GM19328 (cell line): Measurements from ENCODE around the gene PARD3.
A peak's percentile ranks its signal among the peaks of the same experiment; 100 is the strongest.

Experiments used
- ATAC-seq: cut with Tn5 transposase; IDR thresholded peaks from one replicate; pipeline ENCODE4 v1.9.1; 2021; ENCODE audit warnings: mild to moderate bottlenecking, moderate library complexity; ENCODE audit not compliant: unreplicated experiment

PARD3 gene

DNA sequence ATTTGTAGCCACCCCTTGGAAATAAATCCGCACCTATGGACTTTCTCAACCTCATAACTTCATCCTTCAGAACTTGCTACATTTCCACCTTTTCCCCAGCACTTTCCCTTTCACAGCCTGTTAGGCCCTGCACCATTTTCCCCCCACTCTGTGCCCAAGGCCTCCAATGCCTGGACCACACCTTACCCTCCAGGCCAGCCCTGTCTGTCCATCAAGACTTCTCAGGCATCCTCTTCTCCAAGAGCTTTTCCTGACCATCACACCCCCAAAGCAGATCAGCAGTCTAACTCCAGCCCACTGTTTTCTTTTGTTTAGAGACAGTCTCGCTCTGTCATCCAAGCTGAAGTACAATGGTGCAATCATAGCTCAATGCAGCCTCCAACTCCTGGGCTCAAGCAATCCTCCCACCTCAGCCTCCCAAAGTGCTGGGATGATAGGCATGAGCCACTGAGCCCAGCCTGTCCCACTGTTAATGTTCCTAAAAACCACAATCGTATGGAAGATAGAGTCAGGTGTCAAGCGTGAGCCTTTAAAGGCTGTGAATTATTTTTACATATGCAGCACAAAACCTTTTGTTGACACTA lies 116.8 kb downstream of the PARD3 start:
- no peak for ATAC-seq

DNA sequence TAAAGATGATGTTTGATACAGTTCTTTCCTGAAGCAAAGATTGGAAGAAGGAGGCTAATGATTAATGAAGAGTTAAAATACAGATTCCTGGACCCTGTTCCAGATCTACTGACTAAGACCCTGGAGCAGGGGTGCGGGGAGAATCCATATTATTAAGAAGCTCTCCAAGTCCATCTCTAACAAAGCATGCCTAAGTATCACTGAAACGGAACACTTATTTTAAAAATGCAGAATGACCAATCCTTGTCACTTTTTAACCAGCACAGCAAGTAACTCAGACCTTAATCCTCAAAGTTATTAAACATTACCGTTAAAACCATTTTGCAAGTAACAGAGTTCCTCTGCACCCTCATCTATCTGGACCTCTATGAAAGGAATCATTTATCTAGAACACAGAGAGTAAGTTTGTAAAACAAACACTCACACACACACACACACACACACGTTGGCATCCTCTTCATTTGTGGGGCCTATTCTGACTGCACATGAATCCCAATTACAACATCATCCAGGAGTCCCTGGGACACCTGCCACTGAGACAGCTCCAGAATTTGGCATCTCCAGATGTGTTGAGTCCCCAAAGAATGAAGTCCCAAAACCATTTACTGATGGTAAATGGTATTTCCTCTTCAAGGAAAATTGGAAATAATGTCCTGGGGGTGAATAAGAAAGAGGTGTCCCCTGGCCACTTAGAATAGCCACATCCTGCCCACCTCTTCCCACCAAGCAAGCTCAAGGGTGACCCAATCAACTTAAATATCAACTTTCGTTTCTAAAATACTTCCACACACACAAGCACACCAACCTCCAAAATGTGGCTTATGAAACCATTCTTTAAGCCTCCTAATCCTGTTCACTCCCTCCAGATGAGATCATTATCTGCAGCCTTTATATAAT lies 117.5 kb downstream of the PARD3 start:
- no peak for ATAC-seq

- no peak for ATAC-seq
Measured at GRCh38 chr10:34696423-34696822, 118.7 kb downstream of the PARD3 start.

DNA sequence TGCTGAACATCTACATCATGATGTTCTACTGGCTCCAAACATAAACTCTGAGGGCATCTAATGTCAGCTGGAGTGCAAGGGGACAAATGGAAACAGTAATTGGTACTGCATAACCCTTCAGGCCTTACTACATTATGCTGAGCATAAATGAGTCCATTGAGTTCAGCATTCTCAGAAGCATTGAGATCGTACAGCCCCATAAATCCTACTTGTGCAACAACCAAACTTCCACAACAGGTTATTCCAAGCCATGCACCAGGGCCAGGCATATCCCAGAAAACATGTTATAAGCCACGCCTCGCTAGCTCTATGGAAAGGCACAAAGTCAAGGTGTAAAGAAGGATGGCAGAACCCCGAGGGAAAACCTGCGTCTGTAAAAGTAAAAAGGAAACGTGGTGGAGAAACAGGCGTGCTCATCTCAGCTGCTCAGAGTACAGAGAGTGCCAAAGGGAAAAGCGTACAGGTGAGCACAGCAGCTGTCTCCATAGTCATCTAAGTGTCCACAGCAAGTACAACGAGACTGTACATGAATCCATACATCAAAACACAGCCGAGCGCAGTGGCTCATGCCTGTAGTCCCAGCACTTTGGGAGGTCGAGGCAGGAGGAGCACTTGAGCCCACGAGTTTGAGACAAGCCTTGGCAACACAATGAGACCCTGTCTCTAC lies 124.6 kb downstream of the PARD3 start:
- ATAC-seq = no peak

- no peak for ATAC-seq
Measured at GRCh38 chr10:34689053-34689452, 126.0 kb downstream of the PARD3 start.

DNA sequence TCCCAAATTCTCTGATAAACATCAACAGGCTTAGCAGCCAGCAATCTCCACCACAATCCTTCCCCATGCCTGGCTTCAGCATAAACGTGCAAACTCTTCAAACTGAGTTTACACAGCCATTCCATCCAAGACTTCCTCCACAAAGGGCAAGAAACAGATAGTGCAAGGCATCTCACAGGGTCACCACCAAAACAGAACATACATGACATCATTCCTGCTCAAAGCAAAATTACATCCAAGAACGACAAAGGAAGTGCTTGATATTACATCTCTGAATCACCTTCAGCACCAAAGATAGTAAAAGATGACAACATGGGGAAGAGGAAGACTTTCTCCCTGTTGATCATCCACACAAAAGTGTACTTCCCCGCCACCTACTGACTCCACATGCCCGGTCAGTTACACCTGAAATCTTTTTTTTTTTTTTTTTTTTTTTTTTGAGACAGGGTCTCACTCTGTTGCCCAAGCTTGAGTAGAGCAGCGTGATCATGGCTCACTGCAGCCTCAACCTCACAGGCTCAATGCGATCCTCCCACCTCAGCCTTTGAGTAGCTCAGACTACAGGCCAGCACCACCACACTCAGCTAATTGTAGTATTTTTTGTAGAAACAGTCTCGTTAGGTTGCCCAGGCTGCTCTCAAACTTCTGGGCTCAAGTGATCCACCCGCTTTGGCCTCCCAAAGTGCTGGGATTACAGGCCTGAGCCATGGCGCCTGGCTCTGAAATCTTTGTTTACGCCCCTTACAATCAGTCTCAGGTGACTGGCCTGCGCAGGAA lies 127.5 kb downstream of the PARD3 start:
- no peak for ATAC-seq

- no peak for ATAC-seq
Measured at GRCh38 chr10:34682580-34682979, 132.5 kb downstream of the PARD3 start.

DNA sequence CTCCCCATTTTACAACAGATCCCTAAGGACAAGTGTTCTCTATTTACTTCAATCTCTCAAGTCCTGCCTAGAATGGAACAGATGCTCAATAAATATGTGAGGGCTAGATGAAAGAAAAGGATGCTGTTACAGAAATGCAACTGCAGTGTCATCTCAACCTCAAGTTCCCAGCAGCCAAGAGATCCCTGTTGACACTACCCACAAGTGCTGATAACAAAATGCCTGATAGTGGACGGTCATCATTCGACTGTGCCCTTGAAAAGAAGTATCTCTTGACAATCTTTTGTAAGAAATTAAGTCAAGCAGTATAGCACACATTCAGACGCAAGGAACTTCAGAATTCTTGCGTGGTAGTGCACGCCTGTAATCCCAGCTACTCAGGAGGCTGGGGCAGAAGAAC lies 133.2 kb downstream of the PARD3 start:
- ATAC-seq = no peak

DNA sequence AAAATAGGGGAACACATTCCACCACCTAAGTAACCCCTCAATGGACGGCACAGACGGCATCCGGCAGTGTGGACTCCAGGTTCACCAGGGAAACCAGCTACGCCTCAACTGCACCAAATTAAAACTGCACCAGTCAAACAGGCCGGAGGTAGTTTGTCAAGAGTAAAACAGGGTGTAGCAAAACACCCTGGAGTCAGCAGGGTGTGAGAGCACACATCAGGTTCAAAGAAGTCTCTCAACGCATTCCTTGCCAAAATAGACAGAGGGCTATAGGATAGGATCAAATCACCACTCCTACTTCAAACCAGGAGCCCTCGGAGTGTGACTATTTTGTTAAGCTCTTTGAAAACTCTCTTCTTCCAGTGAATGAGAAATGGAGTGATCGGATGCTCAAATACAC lies 135.9 kb downstream of the PARD3 start:
- ATAC-seq = no peak

DNA sequence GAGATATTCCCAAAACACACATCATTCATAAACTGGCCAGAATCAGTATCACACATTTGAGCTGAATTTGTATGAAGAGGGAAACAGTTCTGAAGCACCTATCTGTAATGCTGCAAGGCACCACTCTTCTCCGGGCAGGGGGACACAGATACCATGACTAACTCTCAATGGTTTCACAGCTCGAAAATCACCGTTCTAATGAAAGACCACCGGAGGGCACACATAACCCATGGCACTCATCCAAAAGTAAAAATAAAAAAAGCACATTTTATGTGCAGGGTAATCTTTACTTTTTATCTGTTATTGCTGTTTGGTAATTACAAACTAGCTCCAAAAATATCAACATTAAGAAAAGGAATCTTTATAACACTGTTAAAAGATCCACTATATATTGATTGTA lies 137.5 kb downstream of the PARD3 start:
- no peak for ATAC-seq

DNA sequence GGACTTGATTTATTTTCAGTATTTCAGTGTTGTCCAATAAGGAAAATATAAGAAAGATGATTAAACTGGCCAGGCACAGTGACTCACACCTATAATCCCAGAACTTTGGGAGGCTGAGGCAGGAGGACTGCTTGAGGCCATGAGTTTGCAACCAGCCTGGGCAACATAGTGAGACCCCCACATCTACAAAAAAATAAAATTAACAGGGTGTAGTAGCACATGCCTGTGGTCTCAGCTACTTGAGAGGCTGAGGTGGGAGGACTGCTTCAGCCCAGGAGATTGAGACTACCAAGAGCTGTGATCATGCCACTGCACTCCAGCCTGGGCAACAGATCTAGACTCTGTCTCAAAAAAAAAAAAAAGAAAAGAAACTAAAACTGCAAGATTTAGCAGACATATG lies 138.0 kb downstream of the PARD3 start:
- no peak for ATAC-seq

- no peak for ATAC-seq
Measured at GRCh38 chr10:34674176-34674575, 140.9 kb downstream of the PARD3 start.

- no peak for ATAC-seq
Measured at GRCh38 chr10:34670081-34670480, 145.0 kb downstream of the PARD3 start.

DNA sequence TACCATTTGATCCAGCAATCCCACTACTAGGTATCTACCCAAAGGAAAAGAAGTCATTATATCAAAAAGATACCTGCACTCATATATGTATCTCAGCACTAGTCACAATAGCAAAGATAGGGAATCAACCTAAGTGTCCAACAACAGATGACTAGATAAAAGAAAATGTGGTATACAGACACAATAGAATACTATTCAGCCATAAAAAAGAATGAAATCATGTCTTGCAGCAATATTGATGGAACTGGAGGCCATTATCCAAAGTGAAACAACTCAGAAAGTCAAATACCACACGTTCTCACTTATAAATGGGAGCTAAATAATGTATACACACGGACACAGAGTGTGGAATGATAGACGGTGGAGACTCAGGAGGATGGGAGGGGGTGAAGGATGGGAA lies 146.0 kb downstream of the PARD3 start:
- ATAC-seq = no peak

DNA sequence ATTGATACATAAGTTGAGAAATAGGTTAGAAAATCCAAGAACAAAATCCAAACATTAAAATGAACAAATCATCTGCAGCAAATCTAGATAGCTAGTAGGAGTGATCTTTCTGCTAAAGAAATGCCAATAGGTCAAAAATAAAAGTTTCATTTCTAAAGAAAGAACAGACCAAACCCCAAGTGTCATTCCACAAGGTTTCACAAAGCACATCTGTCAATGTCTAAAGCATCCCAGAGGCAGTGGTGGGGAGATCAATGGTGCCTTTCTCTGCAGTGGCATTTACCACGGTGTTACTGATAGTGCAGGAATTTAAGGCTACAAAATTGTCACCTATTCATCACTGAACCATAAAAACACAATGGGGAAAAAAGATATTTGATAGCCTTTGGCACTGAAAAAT lies 147.9 kb downstream of the PARD3 start:
- ATAC-seq = no peak

DNA sequence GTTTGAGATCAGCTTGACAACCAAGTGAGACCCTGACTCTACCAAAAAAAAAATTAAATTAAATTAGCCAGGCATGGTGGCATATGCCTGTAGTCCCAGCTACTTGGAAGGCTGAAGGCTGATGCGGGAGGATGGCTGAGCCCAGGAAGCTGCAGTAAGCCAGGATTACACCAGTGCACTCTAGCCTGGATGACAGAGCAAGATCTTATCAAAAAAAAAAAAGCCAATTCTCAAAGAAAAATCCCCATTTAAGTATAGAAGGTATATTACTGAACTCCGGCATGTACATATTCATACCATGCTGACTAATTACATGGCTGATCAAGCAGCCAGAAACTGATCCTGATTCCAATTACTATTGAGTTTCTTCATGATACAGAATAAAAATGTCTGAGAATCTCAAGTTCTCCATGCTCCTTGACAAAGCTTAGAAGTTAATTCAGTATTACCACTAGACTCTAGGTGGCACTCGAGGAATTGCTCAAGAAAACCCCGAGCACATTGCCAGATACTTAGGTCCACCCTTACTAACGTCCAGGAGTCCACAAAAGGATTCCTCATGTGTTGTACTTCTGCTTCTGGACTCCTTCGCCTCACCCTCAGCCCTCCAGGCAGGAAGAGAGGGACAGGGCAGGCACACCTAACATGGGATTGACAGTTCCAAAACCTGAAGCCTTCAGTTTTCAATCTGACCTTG lies 148.9 kb downstream of the PARD3 start:
- ATAC-seq = peak; percentile 67

GRCh38 chr10:34664706-34665105 lies 150.4 kb downstream of the PARD3 start:
- no peak for ATAC-seq

- no peak for ATAC-seq
Measured at GRCh38 chr10:34661580-34661979, 153.5 kb downstream of the PARD3 start.

DNA sequence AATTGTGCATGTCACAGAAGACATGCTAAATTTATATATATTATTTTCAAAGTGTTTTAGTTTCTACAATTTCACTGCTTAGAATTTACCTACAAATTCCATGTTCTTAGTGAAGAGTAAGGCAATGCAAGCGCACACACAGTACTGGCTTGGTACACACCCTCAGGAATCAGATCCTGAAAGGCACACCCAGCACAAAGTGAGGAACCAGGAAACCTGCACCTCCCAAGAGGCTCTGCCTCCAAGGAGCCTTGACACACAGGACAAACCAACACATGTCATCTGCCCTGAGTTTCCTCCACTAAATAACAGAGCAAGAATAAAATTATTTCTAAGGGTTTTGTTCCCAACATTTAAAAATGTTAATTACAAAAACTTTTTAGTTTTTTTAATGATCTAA lies 156.2 kb downstream of the PARD3 start:
- no peak for ATAC-seq

DNA sequence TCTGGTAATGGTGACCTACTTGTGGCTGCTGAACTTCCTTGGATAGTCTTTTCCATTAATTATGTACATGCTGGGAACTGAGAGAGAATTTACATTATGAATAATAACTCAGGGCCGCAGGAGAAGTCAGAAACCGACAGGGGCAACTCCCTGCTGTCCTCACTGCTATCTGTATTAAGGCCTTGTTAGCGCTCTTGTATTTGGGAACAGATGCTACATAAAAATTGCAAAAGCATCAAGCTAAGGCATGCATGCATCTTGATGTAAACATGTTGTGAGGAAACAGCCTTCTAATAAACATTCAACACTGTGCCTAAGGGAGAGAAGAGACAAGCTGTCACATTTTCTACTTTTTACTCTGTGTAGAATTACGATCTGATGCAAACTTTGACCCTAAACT lies 158.4 kb downstream of the PARD3 start:
- ATAC-seq = no peak
